T-helper 17 cell (primary cell): ENCODE data around the gene PYGM. TPM values are rescaled to one million over a fixed set of nuclear protein-coding genes. Genes with fewer than 3 reads are reported as not detected.

ENCODE experiments used
- ATAC-seq: fragments of 150-1000 bp; cut with Tn5 transposase; 2 replicates; pipeline ENCODE4 v1.10.0; 2021; ENCODE audit warnings: mild to moderate bottlenecking, moderate library complexity
- DNase-seq, 3 donors: peaks; one replicate each; pipeline versions ENCODE4 v3.0.0 to v3.0.0-alpha.2; 2020 to 2021
- H3K9me3 ChIP-seq: one replicate; pipeline ENCODE4 v1.7.0; 2013; ENCODE audit warnings: low read length, mild to moderate bottlenecking; ENCODE audit not compliant: control insufficient read depth, poor library complexity, severe bottlenecking
- H3K27ac Mint-ChIP-seq: one replicate; pipeline ENCODE4 v1.8.0; 2022; ENCODE audit warnings: mild to moderate bottlenecking, moderate library complexity, mixed read lengths
- H3K27me3 Mint-ChIP-seq: one replicate; pipeline ENCODE4 v1.8.0; 2022; ENCODE audit warnings: mixed read lengths
- H3K36me3 Mint-ChIP-seq: one replicate; pipeline ENCODE4 v1.8.0; 2022; ENCODE audit warnings: low read depth, mixed read lengths
- H3K4me1 Mint-ChIP-seq: one replicate; pipeline ENCODE4 v1.8.0; 2022; ENCODE audit warnings: mild to moderate bottlenecking, mixed read lengths
- H3K4me3 Mint-ChIP-seq: one replicate; pipeline ENCODE4 v1.8.0; 2022; ENCODE audit warnings: mild to moderate bottlenecking, moderate library complexity, mixed read lengths
- total RNA-seq, 4 donors: library from RNA in 2 of 4; stranded (reverse) in 2 of 4; gene quantifications; one replicate each; pipeline ENCODE4 v1.2.3 and lab custom pipeline; 2022 to 2026

The PYGM gene
- total RNA-seq, 2 donors from 2014 or later, result 11.8 to 27.1 TPM

GRCh38 chr11:64723907-64724862 is 35.6 kb downstream of the PYGM start:
- H3K4me1 Mint-ChIP-seq, result peaks cover 22% of the 10 kb centered on the region
- peak overlapping the region; percentile 68 for H3K4me3 Mint-ChIP-seq
- no peak overlapping the region for H3K27ac Mint-ChIP-seq
- DNase-seq, result no peak
- peaks cover 25% of the 10 kb centered on the region for H3K27me3 Mint-ChIP-seq
- H3K9me3 ChIP-seq, result no peaks in the 10 kb centered on the region
- peaks cover 5% of the 10 kb centered on the region for H3K36me3 Mint-ChIP-seq
- ATAC-seq, result no peak

GRCh38 chr11:64723117-64723906 is 36.5 kb downstream of the PYGM start, which contains the start of gene NRXN2:
Gene NRXN2 (minus strand): TSS chr11:64723197. CDS start chr11:64713699, 9,498 bp downstream.
- H3K4me1 Mint-ChIP-seq, result peaks cover 22% of the 10 kb centered on the region
- ATAC-seq (peak; percentile 95), DNase-seq (peak; percentile 77 to 83 (median 82))
- peaks cover 27% of the 10 kb centered on the region for H3K27me3 Mint-ChIP-seq
- H3K4me3 Mint-ChIP-seq, result peak within 1 kb of the TSS; percentile 76
- no peak within 1 kb of the TSS for H3K27ac Mint-ChIP-seq
- H3K9me3 ChIP-seq, result no peaks in the 10 kb centered on the region
- peaks cover 5% of the 10 kb centered on the region for H3K36me3 Mint-ChIP-seq

- no peaks in the 10 kb centered on the region for H3K9me3 ChIP-seq
- peaks cover 2% of the 10 kb centered on the region for H3K36me3 Mint-ChIP-seq
- DNase-seq (no peak), ATAC-seq (no peak)
- H3K4me3 Mint-ChIP-seq, result peak overlapping the region; percentile 70
- peaks cover 36% of the 10 kb centered on the region for H3K27me3 Mint-ChIP-seq
- H3K27ac Mint-ChIP-seq, result no peak overlapping the region
- H3K4me1 Mint-ChIP-seq, result peaks cover 22% of the 10 kb centered on the region
These were observed 37.4 kb downstream of the PYGM start for GRCh38 chr11:64722141-64723065.

- H3K9me3 ChIP-seq, result no peaks in the 10 kb centered on the region
- Mint-ChIP-seq H3K27ac (no peak overlapping the region), H3K27me3 (peaks cover 47% of the 10 kb centered on the region), H3K36me3 (peaks cover 4% of the 10 kb centered on the region), H3K4me1 (peaks cover 20% of the 10 kb centered on the region), H3K4me3 (no peak overlapping the region)
- ATAC-seq (no peak), DNase-seq (no peak)
These were observed 38.4 kb downstream of the PYGM start for GRCh38 chr11:64721359-64721699.

GRCh38 chr11:64720640-64721358 is 39.0 kb downstream of the PYGM start:
- ATAC-seq, result no peak
- peaks cover 20% of the 10 kb centered on the region for H3K4me1 Mint-ChIP-seq
- H3K27ac Mint-ChIP-seq, result no peak overlapping the region
- H3K9me3 ChIP-seq, result no peaks in the 10 kb centered on the region
- no peak overlapping the region for H3K4me3 Mint-ChIP-seq
- H3K27me3 Mint-ChIP-seq, result peaks cover 52% of the 10 kb centered on the region
- H3K36me3 Mint-ChIP-seq, result peaks cover 4% of the 10 kb centered on the region
- DNase-seq, result no peak

- no peak overlapping the region for H3K27ac Mint-ChIP-seq
- H3K36me3 Mint-ChIP-seq, result peaks cover 4% of the 10 kb centered on the region
- DNase-seq (no peak), ATAC-seq (no peak)
- no peaks in the 10 kb centered on the region for H3K9me3 ChIP-seq
- peaks cover 59% of the 10 kb centered on the region for H3K27me3 Mint-ChIP-seq
- peak overlapping the region; percentile 47 for H3K4me3 Mint-ChIP-seq
- H3K4me1 Mint-ChIP-seq, result peaks cover 15% of the 10 kb centered on the region
These were observed 39.6 kb downstream of the PYGM start for GRCh38 chr11:64720167-64720566.

- Mint-ChIP-seq H3K4me3 (no peak overlapping the region), H3K36me3 (peaks cover 4% of the 10 kb centered on the region), H3K27ac (no peak overlapping the region), H3K27me3 (peaks cover 66% of the 10 kb centered on the region), H3K4me1 (peaks cover 14% of the 10 kb centered on the region)
- ATAC-seq (no peak), DNase-seq (no peak)
- no peaks in the 10 kb centered on the region for H3K9me3 ChIP-seq
These were observed 40.4 kb downstream of the PYGM start for GRCh38 chr11:64719406-64719805.

GRCh38 chr11:64718780-64719124 is 41.0 kb downstream of the PYGM start:
- H3K27ac Mint-ChIP-seq, result no peak overlapping the region
- ATAC-seq (no peak), DNase-seq (no peak)
- peaks cover 73% of the 10 kb centered on the region for H3K27me3 Mint-ChIP-seq
- no peak overlapping the region for H3K4me3 Mint-ChIP-seq
- no peaks in the 10 kb centered on the region for H3K9me3 ChIP-seq
- peaks cover 4% of the 10 kb centered on the region for H3K36me3 Mint-ChIP-seq
- peaks cover 14% of the 10 kb centered on the region for H3K4me1 Mint-ChIP-seq

GRCh38 chr11:64718084-64718779 is 41.5 kb downstream of the PYGM start:
- Mint-ChIP-seq H3K4me3 (no peak overlapping the region), H3K36me3 (peaks cover 4% of the 10 kb centered on the region), H3K27ac (no peak overlapping the region), H3K4me1 (peaks cover 12% of the 10 kb centered on the region), H3K27me3 (peaks cover 73% of the 10 kb centered on the region)
- DNase-seq, result no peak
- no peaks in the 10 kb centered on the region for H3K9me3 ChIP-seq
- no peak for ATAC-seq

- H3K36me3 Mint-ChIP-seq, result peaks cover 2% of the 10 kb centered on the region
- H3K9me3 ChIP-seq, result no peaks in the 10 kb centered on the region
- peaks cover 10% of the 10 kb centered on the region for H3K4me1 Mint-ChIP-seq
- peaks cover 74% of the 10 kb centered on the region for H3K27me3 Mint-ChIP-seq
- ATAC-seq (no peak), DNase-seq (no peak)
- H3K4me3 Mint-ChIP-seq, result no peak overlapping the region
- no peak overlapping the region for H3K27ac Mint-ChIP-seq
These were observed 42.6 kb downstream of the PYGM start for GRCh38 chr11:64717268-64717578.

- no peak overlapping the region for H3K4me3 Mint-ChIP-seq
These were observed 43.1 kb downstream of the PYGM start for GRCh38 chr11:64716473-64717267.

More at GRCh38 chr11:64716473-64717267, 43.1 kb downstream of the PYGM start:
- no peak for ATAC-seq
- H3K36me3 Mint-ChIP-seq, result peaks cover 8% of the 10 kb centered on the region
- no peaks in the 10 kb centered on the region for H3K9me3 ChIP-seq
- no peak overlapping the region for H3K27ac Mint-ChIP-seq
- peaks cover 74% of the 10 kb centered on the region for H3K27me3 Mint-ChIP-seq
- no peak for DNase-seq
- H3K4me1 Mint-ChIP-seq, result peaks cover 15% of the 10 kb centered on the region
